Uterine smooth muscle cell (primary cell): ENCODE measurements around the gene SNX6. TPM values are rescaled to one million over a fixed set of nuclear protein-coding genes. Genes with fewer than 3 reads are reported as not detected.

ENCODE experiments used
- total RNA-seq: library from RNA; depleted of rRNA; stranded (reverse); fragments of >200 nt; gene quantifications from 2 replicates; pipeline ENCODE4 v1.2.3, GENCODE V29; 2014

The SNX6 gene
- total RNA-seq = 167 and 226 TPM in 2 replicates

DNA sequence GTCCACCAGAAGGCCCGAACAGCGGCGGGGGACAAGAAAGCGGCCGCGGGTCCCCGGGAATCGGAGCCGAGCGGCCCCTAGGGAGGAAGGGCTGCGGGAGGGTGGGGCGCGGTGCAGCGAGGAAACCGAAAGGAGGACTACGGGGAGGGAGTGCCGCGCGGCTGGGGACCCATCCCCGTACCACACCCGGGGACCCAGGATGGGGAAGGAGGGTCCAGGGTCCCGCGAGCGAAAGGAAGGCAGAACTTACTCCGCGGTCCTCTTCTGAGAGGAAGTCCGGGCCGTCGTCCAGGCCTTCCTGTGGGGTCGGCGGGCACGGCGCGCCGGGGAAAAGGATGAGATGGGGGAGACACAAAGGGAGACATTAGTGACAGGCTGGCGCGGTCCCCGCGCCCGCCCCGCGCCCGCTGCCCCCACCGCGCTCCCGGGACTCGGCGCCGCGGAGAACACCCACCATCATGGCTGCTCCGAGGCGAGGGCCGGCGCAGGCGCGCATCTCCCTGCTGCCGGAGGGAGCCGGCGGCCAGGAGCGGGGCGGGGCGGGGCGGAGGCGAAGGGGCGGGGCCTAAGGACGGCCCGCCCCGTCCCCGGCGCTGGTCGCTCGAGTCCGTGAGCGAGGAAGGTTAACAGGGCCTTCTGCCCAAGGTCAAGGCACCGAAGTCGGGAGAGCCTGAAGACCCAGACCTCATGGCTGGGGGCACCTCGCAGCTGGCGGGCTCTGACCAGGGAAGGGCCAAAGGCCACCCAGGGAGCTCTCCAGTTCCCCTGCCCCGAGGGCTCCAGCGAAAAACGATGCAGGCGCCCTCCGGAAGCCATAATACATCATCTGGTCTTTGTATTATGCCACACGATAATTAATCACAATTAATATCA is at the start of gene SNX6:
Gene SNX6, minus strand, starts transcription at position 492 of the 873 bp plus-strand sequence. Its CDS starts 32 bp downstream, at position 460.

DNA sequence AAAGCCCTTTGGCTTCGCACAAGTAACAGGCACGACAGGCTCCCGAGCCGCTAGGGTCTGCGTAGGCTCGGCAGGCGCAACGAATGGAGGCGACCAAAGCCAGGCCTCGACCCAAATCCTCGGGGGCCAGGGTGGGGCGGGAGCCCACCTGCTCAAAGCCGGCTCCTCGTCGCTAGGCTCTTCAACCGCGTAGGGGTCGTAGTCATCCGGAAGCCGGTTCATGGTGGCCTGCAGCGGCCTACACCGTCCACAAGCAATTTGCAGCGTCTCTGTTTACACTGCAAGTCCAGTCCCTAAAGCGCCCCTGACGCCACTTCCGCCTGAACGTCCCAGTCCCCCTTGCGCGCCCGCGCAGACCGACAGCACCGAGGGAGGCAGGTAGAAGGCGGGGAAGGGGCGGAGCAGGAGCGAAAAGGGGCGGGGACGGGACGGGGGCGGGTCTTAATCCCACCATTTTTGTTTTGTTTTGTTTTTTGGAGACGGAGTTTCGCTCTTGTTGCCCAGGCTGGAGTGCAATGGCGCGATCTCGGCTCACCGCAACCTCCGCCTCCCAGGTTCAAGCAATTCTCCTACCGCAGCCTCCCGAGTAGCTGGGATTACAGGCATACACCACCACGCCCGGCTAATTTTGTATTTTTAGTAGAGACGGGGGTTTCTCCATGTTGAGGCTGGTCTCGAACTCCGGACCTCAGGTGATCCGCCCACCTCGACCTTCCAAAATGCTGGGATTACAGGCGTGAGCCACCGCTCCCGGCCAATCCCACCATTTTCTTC is 90.4 kb downstream of the SNX6 start, which contains the start of gene EAPP:
Gene EAPP, minus strand, starts transcription at position 295 of the 774 bp plus-strand sequence. Its CDS starts 73 bp downstream, at position 222.

Other genes with a start within 250 kb of the SNX6 start
- 13.9 and 20.7 TPM in 2 replicates for gene SPTSSA, start 167.9 kb downstream of the SNX6 start, total RNA-seq
- 40.1 and 45.5 TPM in 2 replicates for gene EAPP, start 90.4 kb downstream of the SNX6 start, total RNA-seq
- gene CFL2, start 84.4 kb upstream of the SNX6 start, total RNA-seq = 164 and 186 TPM in 2 replicates
- gene BAZ1A, start 245.2 kb upstream of the SNX6 start, total RNA-seq = 25.4 and 43.4 TPM in 2 replicates